Stimulated activated CD4-positive, alpha-beta T cell treated with anti-CD3 and anti-CD28 coated beads, Interleukin-2, amount 100 ng/mL, for 24 hours (primary cell): ENCODE data around the gene XKR8.

Experiments
- DNase-seq, 2 donors: peaks; one replicate each; pipeline ENCODE4 v3.0.0-alpha.2; 2020

XKR8 gene

DNA sequence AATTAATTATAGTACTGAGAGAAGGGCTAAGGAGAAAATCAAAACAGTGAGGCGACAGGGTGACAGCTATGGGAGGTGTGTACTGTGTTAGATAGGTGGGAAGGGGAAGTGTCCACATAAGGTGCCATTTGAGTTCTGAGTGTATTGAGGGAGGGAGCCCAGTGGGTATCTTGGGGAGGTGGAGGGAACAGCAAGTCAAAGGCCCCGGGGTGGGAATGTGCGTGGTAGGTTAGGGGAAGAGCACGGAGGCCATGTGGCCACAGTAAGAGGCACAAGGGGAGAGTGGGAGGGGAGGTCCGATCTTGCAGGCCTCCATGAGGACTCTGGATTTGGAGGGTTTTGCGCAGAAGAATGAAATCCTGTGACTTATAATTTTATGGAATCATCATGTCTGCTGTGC is 3.0 kb upstream of the XKR8 start:
- DNase-seq, result no peak

DNA sequence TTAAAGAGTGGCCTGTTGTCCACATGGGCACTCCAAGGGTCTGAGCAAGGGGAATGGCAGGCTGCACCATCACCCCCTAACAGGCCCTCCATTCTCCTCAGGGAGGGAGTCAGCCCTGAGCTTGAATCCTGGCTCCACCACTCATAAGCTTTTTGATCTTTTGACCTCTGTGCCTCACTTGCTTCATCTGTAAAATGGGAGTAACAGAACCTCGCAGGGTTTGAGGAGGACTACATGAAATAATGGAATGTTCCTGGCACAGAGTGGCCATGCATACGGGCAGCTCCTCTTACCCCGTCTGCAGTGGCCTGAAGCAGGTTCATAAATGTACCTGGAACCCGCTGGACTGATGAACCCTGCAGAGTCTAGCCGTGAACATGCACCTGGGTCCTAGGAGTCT is 2.1 kb upstream of the XKR8 start:
- no peak for DNase-seq

DNA sequence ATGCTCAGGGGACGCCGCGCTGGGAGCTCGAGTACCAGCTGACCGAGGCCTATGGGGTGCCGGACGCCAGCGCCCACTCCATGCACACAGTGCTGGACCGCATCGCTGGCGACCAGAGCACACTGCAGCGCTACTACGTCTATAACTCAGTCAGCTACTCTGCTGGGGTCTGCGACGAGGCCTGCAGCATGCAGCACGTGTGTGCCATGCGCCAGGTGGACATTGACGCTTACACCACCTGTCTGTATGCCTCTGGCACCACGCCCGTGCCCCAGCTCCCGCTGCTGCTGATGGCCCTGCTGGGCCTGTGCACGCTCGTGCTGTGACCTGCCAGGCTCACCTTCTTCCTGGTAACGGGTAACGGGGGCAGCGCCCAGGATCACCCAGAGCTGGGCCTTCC is 1.3 kb upstream of the XKR8 start:
- no peak for DNase-seq

DNA sequence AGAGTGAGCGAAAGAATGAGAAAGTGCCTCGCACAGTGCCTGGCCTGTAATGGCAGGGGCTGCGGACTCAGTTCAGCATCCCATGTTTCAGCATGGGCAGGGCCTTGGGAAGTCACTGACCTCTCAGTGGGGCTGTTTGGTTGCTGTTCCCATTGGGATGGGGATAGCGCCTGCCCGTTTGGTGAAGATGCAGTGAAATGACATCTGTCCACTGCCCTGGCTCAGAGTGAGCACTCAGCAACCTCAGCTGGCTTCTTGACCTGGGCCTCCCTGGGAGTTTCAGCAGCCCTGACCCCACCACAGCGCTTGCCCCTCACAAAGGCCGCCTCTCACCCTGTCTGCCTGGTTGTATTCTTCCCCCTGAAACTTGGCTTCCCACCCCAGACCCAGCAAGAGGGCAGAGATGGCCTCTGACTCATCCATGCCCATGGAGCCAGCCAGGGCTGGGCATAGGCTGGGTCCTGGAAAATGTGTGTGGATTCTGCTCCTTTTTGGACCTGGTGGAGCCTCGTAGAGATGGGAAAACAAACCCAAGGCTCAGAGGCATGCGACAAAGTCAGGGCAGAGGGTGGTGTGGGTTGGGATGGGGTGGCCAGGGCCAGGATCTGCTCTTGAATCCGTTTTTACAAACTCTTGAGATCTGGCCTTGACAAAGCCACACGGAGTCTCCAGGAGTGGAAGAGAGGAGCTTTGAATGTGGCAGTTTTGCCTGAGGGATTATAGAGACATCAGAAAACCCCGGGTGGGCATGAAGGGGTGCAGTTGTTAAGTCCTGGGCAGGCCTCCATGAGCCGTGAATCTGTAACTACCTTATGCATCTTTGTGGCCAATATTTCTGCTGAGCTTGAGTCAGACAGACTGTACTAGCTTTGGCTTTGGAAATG is 1.2 kb downstream of the XKR8 start:
- DNase-seq, result no peak

DNA sequence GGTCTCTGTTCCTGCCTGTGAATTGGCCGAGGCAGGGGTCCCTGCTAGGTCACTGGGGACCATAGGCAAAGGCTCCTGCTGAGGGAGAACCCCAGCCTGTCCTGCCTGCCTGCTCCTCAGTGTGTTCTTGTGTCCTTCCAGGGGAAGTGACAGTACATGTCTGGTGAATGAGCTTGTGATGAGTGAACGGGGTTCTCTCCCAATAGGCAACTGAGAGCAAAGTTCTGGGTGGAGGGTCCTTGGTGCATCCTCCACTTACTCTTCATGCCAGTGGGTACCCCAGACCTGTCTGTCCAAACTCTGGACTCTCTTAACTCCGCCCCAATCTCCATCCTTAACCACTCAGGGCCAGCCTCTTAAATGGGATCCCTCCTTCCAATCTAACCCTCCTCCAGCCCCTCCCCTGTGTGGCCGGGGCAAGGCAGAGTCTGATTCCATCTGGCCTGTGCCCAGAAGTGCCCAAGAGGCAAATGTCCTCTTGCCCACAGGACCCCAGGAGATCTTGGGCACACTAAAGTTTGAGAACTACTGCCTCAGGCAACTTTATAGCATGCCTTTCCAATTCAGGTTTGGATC is 2.0 kb downstream of the XKR8 start:
- no peak for DNase-seq

DNA sequence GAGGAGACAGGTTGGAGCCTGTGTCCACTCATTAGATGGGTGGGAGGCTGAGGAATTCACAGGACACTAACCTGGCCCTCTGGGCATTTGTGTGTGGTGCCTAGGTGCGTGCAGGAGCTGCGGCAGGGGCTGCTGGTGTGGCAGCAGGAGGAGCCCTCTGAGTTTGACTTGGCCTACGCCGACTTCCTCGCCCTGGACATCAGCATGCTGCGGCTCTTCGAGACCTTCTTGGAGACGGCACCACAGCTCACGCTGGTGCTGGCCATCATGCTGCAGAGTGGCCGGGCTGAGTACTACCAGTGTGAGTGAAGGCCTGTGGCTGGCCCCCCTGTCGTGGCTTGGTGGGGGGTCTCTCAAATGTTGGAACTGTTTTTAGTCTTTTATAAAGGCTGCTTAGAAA is 3.6 kb downstream of the XKR8 start:
- DNase-seq, result no peak

DNA sequence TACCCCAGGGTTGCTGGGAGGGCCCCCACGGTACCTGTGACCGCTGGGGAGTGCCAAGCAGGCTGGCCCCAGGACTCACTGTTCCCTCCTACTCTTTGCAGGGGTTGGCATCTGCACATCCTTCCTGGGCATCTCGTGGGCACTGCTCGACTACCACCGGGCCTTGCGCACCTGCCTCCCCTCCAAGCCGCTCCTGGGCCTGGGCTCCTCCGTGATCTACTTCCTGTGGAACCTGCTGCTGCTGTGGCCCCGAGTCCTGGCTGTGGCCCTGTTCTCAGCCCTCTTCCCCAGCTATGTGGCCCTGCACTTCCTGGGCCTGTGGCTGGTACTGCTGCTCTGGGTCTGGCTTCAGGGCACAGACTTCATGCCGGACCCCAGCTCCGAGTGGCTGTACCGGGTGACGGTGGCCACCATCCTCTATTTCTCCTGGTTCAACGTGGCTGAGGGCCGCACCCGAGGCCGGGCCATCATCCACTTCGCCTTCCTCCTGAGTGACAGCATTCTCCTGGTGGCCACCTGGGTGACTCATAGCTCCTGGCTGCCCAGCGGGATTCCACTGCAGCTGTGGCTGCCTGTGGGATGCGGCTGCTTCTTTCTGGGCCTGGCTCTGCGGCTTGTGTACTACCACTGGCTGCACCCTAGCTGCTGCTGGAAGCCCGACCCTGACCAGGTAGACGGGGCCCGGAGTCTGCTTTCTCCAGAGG is 6.8 kb downstream of the XKR8 start:
- DNase-seq, result no peak

DNA sequence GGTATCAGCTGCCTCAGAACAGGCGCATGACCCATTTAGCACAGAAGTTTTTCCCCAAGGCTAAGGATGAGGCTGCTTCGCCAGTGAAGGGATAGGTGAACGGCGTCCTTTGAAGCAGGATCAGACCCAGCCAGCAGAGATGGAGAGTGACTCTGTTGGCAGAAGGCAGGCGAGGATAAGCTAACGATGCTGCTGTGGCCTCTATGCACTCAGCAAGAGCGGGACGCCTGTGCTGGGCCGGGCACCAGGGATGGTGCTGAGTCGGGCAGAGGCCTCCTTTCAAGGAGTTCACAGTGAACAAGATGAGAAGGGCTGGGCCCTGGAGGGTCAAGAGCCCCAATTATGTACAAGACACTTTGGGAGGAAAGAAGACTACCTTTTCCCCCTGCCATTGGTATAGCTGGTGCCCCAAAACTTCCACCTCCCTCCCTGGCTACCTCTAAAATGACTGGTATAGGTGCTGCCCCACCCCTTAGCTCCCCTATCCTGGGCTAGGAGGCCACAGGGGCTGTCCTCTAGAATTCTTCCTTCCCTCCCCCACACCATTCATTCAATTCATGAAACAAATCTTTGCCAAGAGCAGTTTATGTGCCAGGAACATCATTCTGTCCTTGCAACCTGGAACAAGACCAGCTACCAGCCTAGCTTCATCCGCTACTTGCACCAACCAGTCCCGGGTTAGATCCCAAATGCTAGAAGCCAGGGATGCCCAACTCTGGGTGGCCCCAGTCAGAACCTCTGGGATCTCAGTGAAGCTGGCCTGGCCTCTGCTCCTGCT is 7.5 kb downstream of the XKR8 start:
- no peak for DNase-seq

DNA sequence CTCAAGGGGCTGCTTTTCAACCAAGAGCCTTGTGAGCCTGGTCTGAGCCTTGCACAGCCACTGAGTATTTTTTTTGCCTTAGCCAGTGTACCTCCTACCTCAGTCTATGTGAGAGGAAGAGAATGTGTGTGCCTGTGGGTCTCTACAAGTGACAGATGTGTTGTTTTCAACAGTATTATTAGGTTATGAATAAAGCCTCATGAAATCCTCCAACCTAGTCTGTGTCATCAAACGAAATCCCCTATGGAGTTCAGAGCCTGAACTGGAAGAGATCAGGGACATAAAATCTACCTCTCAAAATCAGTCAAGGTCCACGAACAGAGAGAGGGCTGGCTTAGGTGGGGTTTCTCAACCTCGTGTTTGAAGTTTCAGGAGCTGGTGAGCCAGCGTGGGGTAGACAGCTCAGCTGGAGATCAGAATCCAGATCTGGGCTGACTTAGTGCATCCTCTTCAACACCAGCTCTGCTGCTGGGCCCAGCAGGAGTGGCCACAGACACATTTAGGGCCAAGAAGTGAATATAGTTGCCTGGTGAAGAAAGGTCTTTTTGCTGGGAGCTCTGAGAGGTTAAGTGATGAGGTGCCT is 8.2 kb downstream of the XKR8 start:
- DNase-seq, result no peak

DNA sequence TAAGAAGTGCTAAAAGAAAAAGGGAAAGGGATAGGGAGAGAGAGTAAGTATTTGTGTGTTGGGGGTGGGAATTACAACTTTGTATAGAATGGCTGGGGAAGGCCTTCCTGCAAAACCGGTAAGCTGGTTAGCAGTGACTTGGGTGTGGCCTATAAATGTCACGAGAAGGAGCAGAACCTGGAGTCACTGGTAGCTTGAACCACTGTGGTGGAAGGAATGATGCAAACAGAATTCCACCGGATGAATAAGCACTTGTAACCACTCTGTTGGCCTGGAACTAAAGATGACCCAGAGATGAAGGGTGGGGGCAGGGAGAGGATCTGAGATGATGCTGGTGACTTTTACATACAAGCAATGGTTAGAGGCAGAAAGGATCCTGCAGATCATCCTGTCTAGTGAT is 8.9 kb downstream of the XKR8 start:
- no peak for DNase-seq

DNA sequence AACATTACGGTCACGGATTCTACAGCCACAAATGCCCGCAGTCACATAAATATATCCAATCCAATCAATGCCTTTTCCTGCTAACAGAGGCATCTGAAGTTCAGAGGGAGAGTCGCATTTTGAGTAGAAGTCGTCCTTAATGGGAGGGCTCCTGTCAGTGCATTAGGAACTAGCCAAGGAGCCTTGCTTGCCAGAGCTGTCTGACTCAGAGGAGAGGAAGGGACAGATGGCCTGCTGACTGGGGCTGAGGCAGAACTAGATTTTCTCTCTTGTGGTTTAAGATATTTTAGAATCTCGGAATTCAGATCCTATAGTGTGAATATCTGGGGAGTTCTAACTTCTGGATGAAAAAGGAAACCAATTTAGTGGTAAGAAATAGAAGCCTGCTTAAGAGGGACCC is 10.6 kb downstream of the XKR8 start:
- no peak for DNase-seq

DNA sequence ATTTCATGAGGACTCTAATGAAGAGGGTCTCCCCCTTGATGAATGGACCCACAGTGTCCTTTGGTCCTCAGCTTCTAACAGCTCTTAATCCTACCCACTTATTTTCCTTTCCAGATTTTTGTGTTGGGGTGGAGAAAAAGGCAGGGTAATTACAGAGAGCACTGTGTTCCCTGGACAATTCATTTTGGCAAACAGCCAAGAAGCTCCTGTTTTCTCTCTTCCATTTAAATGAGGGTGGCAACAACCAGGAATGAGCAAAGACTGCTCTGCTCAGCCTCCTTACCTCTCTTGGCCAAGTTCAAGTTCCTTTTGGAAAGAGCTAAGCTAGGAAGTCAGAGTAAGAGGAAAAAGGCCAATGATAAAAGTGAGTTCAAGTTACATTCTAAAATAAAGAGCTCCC is 11.9 kb downstream of the XKR8 start:
- DNase-seq, result no peak

DNA sequence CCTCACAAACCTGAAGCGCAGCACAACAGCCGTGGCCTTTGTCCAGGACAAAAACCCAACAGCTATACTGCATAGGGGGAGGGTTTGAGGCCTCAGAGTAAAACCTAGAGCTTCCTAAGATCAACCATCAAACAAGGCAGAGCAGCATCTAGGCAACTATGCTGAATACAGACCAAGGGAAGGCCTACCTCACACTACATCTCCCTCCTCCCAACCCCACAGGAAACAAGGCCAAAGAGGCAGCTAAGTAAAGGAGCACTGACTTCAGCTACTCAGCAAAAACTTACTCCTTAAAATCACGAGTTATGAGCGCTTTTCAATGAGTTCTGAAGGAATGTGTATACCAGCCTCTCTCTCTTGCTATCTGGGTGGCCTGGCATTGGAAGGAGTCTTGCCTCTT is 12.4 kb downstream of the XKR8 start:
- DNase-seq, result no peak

DNA sequence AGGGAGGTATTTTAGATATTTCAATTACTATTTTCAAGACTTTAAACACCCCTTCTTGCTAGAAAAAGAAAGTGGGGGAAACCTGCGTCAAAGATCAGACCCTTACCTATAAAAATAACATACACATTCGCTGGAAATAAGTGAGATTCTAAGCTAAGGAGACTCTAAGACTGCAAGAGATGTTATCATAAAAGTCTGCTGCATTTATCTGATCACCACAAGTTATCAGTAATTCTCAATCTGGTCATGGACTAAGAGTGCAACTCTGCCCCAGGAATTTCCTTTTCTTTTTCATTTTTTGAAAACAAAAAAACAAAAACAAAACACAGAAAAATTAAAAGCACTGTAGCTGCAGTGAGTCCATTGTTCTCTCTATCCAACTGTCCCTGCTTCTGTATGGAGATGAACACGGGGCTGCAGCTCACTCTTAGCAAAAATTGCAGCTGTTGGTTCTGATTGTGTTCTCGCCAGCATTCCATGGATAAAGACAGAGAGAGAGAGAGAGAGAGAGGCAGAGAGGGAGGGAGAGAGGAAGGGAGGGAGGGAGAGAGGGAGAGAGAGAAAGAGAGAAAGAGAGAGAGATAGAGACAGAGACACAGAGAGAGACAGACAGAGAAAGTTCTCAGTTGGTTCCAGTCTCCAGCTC is 14.1 kb downstream of the XKR8 start:
- no peak for DNase-seq

DNA sequence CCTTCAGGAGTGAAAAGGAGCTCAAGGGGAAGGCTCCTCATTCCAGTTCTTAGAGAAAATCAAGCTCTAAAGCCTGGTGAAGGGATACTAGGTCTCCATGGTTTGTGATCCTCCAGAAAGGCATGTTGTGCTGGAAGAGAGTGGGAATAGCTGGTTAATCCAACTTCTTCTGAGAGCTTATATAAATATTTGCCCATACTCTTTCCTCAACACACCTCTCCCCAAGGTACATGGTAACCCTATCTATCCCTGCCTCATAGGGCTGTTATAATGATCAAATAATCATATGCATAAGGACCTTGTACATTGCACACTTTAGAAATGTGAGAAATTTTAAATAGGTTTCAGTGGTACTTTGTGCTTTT is 14.6 kb downstream of the XKR8 start:
- DNase-seq, result no peak

DNA sequence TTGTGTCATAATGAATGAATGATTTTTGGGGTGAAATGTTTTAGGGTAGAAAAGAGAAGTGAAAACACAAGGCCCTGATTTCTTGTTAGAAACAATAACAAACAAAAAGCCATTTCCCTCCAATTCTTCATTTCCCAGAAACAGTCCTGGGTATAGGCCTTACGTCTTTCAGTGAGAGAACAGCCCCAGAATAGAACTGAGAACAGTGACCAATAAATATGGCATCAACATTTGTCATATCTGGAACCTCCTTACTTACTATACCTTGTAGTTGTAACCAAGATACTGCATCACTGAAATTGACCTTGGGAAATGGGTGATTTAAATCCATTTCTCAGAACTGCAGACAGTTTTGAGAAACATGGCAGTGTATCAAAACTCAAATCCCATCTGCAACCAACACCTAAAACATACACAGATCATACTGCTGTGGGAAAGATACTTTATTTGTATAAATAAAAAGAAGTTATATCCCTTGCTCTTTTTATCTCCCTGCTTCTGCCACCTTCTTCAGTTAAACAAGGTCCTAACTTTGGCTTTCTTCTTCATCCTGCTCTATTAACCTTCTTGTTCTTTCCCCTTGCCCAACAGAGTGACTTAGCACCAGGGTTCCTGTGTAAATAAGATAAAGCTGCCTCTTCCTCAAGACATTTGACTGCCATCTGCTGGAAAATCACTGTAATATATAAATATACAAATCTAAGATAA is 19.5 kb downstream of the XKR8 start:
- no peak for DNase-seq

DNA sequence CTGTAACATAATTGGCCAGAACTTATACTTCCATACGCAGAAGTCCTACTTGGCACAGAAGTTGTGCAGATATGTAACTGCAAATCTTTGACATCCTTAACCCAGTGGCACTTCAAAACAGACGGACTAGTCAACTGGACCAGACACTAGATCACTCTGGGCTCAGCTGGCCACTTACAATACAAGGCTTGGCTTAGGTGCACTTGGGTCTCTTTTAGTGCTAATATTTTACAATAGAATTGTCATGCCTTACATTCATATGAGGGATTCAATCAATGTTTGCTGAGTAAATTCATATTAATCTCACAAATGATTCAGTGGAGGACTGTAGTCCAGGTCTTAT is 20.1 kb downstream of the XKR8 start:
- no peak for DNase-seq

DNA sequence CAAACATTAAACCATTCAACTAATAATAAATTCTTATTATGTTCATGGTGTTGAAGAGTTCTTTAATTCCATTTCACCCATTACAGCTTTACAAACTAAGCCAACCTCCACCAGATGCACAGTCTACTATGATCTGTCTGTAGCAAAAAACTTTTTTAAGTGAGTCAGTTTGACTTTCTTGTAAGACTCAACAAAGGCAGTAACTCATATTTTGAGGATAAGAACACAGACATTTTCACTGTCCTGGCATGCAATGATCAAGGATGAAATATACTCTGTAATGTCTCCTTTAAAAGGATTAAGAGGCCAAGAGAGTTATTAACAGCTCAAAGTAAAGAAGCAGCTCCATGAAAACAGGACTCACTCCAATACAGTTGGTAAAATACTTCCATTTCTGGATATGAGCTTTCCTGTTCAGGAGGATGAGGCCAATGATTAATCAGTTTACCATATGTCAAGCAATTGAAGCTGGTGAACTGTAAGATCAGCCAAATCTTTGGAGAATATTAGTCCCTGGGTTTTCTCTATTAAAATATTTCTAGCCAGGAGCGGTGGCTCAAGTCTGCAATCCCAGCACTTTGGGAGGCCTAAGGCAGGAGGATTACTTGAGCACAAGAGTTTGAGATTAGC is 20.6 kb downstream of the XKR8 start:
- no peak for DNase-seq

DNA sequence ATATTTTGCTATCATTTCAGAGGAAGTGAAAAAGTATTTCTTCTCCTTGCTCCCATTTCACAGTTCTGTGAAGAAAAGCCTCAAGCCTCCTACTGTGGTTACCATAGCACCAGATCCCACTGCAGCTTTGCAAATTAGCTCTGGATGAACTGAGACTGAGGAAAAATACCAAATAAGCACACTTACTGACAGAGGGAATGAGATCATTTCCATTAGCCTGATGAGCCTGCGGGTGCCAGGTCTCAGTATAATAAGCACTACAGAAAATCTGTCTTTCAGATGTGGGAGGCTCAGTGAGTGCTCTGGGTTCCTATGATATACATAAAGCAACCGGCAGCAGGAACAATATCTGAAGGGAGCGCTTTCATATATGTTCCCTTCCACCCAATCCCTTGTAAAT is 21.4 kb downstream of the XKR8 start:
- no peak for DNase-seq

DNA sequence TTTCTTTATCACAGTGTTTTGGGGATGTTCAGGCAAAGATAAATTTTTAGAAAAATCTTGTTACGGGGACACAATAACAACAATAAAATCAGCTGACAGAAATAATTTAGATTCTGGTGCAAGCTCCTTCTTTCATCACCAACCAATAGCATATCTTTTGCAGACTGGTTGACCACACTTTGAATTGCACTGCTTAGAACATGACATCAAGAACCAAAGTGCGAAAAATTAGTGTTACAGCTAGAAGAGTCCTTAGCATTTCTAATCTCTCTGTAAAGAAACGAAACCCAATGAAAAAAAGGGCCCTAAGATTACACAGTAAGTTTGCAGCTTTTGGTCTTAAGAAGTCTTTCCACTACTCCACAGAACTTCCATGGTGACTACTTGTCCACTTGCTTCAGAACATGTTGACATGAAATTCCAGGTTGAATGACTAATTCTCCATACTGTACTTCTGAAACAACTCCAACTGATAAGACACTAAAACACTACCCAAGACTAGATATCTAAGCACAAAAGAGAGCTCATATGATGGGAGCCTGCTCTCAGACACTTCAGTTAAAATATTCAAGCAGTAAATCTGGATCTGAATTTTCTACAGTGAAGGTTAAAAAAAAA is 31.3 kb downstream of the XKR8 start:
- no peak for DNase-seq

DNA sequence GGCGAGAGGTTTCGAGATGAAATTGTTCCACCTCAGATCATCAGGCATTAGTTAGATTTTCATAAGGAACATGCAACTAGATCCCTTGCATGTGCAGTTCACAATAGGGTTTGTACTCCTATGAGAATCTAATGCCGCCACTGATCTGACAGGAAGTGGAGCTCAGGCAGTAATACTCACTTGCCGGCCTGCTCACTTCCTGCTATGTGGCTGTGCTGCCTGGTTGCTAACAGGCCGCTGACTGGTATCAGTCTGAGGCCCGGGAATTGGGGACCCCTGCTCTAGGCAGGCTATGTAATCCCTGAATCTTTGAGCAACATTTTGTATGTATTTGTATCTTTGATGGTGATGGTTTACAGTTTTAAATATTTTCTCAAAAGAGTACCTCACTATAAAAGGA is 32.5 kb downstream of the XKR8 start:
- peak; percentile 42 to 43 for DNase-seq
